Prostate gland (tissue), 2 donors: Measurements from ENCODE around the gene PRKD1. TPM values are rescaled to one million over a fixed set of nuclear protein-coding genes. Genes with fewer than 3 reads are reported as not detected.

Source experiments
- DNase-seq: peaks from one replicate; pipeline ENCODE4 v3.0.0-alpha.2; 2019; ENCODE audit warnings: low spot score
- H3K27ac ChIP-seq, 2 donors: fragments of 200-600 bp; sonication (generic); 2 replicates each; pipeline ENCODE4 v1.5.1; 2017 to 2019
- H3K27me3 ChIP-seq: fragments of 200-600 bp; sonication (generic); replicated peaks from 2 replicates; pipeline ENCODE4 v1.5.1; 2019; ENCODE audit not compliant: insufficient read depth
- H3K36me3 ChIP-seq, 2 donors: fragments of 200-600 bp; sonication (generic); 1 replicate in 1 of 2; 2 replicates in 1 of 2; pipeline versions ENCODE4 v1.5.1 to v1.8.1; 2017 to 2019
- H3K4me1 ChIP-seq: fragments of 200-600 bp; sonication (generic); replicated peaks from 2 replicates; pipeline ENCODE4 v1.5.1; 2019
- H3K4me3 ChIP-seq, 2 donors: fragments of 200-600 bp; sonication (generic); 2 replicates each; pipeline ENCODE4 v1.5.1; 2017 to 2019
- H3K9me3 ChIP-seq: fragments of 200-600 bp; sonication (generic); 2 replicates; pipeline ENCODE4 v1.5.1; 2017
- POLR2A ChIP-seq: fragments of 450-650 bp; IDR thresholded peaks from one replicate; pipeline ENCODE4 v1.6.1; 2016; ENCODE audit warnings: antibody characterized with exemption, mild to moderate bottlenecking
- POLR2AphosphoS5 ChIP-seq: sonication (generic); formaldehyde crosslinking; IDR thresholded peaks from one replicate; pipeline ENCODE4 v1.6.1; 2017; ENCODE audit warnings: antibody characterized with exemption
- WGBS: methylation state at CpG from one replicate; pipeline ENCODE4 v1.1.5; 2018; 5-methylcytosine and 5-hydroxymethylcytosine counted together
- intact Hi-C: fragments of 100-400 bp; cut with DNase I; formaldehyde crosslinking; loops from one replicate; pipeline ENCODE4 v1.14.2; 2022
- total RNA-seq, 2 donors: library from RNA; depleted of rRNA; stranded (reverse); fragments of >200 nt; gene quantifications; one replicate each; pipeline ENCODE4 v1.1.0, GENCODE V29; 2016
- TF ChIP-seq, protein P1 (sequence below), 4 experiments: fragments of 200-600 bp in 2 of 4; fragments of 450-650 bp in 2 of 4; sonication (generic) in 2 of 4; IDR thresholded peaks; 1 replicate in 3 of 4; 2 replicates in 1 of 4; pipeline ENCODE4 v1.5.1; 2016 to 2019; ENCODE audit warnings: antibody characterized with exemption in 4 of 4, mild to moderate bottlenecking in 2 of 4, moderate library complexity in 2 of 4

Gene PRKD1
- total RNA-seq, 2 donors from 2014 or later = 45.0 to 82.0 TPM

DNA sequence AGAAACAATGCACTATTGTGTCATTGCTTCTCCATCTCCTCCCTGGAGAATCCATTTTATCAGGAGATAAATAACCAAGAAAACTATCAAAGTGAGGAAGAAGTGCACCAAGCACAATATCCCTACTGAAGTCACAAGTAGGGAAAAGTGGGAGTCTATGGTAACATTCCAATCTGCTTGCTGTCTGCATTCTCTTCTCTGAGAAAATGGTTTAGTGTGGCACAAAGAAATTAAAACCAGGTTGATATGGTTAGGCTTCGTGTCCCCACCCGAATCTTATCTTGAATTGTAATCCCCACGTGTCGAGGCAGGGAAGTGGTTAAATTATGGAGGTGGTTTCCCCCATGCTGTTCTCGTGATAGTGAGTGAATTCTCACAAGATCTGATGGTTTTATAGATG lies 209.7 kb downstream of the PRKD1 start:
- Histone ChIP-seq H3K4me1 (no peaks in the 10 kb centered on the region), H3K36me3 (no peaks in the 10 kb centered on the region), H3K9me3 (no peaks in the 10 kb centered on the region), H3K27me3 (no peaks in the 10 kb centered on the region), H3K4me3 (no peak overlapping the region), H3K27ac (no peak overlapping the region)
- no peak for DNase-seq
- intact Hi-C loops = no loop called here
- TF ChIP-seq, protein P1, sequence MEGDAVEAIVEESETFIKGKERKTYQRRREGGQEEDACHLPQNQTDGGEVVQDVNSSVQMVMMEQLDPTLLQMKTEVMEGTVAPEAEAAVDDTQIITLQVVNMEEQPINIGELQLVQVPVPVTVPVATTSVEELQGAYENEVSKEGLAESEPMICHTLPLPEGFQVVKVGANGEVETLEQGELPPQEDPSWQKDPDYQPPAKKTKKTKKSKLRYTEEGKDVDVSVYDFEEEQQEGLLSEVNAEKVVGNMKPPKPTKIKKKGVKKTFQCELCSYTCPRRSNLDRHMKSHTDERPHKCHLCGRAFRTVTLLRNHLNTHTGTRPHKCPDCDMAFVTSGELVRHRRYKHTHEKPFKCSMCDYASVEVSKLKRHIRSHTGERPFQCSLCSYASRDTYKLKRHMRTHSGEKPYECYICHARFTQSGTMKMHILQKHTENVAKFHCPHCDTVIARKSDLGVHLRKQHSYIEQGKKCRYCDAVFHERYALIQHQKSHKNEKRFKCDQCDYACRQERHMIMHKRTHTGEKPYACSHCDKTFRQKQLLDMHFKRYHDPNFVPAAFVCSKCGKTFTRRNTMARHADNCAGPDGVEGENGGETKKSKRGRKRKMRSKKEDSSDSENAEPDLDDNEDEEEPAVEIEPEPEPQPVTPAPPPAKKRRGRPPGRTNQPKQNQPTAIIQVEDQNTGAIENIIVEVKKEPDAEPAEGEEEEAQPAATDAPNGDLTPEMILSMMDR (IDR thresholded peaks at IDR 0.05) = no peak
- TF ChIP-seq POLR2A (no peak), POLR2AphosphoS5 (no peak)
- 82% methylated on average over 5 of the region's 5 CpGs for WGBS

DNA sequence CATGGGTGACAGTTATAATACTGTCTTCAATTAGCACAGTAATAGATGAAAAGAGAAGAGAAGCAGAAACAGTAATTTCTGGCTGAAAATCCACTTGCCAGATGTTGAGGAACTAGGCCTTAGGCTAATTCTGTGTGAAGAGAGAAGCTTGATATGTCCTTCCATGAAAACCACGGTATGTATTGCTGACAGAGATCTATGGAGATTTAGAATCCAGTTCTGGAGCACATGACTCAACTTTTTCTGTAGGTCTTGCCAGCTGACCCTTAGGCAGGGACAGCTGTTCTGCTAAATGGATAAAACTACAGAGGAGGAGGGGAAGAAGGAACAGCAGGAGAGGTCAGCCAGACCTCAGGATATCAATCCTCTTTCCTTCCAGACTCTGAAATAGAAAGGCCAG lies 211.5 kb downstream of the PRKD1 start:
- Histone ChIP-seq H3K27ac (no peak overlapping the region), H3K4me3 (no peak overlapping the region), H3K36me3 (no peaks in the 10 kb centered on the region), H3K9me3 (no peaks in the 10 kb centered on the region), H3K4me1 (no peaks in the 10 kb centered on the region), H3K27me3 (no peaks in the 10 kb centered on the region)
- WGBS = 56% methylated on average over 1 of the region's 1 CpG
- TF ChIP-seq, protein P1 (IDR thresholded peaks at IDR 0.05) = no peak
- no peak for TF ChIP-seq POLR2A
- TF ChIP-seq POLR2AphosphoS5 = no peak
- intact Hi-C loops = no loop called here
- no peak for DNase-seq

DNA sequence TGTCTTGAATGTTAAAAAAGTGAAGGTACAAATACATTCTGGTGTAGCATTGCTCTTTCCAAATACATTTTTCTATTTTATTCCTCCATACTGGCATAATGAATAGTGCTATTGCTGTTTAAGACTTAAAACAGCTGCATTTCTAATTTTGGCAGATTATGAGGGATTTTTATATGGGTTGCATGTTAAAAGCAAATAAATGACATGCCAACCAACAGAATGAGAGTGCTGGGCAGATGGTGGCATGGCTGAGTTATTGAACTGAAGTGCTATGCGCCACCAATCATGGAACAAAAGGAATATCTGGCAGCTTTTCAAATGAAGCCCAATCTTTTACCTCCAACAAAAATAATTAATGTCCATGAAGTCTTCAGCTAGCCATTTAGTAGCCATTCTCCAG lies 215.0 kb downstream of the PRKD1 start:
- H3K27me3 ChIP-seq = no peaks in the 10 kb centered on the region
- no peaks in the 10 kb centered on the region for H3K9me3 ChIP-seq
- H3K27ac ChIP-seq = no peak overlapping the region
- no peak overlapping the region for H3K4me3 ChIP-seq
- WGBS = 94% methylated on average over 1 of the region's 1 CpG
- H3K4me1 ChIP-seq = no peaks in the 10 kb centered on the region
- intact Hi-C loops = no loop called here
- no peak for TF ChIP-seq POLR2AphosphoS5
- TF ChIP-seq, protein P1 (IDR thresholded peaks at IDR 0.05) = no peak
- TF ChIP-seq POLR2A = no peak
- no peaks in the 10 kb centered on the region for H3K36me3 ChIP-seq
- no peak for DNase-seq

DNA sequence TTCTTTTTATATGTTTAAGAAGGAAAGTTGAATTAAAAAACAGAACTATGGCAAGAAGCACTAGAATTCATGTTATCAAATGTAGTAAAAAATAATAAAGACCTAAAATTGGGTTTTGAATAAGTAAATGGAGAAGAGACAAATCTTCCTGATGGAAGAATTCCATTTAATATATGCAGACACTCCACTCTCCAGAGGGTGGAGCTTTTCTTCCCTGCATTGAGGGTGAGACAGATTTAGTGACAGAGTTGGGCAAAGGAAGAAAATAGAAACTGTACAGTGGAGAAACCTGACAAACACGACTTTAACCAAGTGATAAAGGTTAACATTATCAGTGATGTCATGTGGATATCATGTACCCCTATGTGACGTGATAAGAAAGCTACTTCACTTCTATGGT lies 217.6 kb downstream of the PRKD1 start:
- no peak for TF ChIP-seq POLR2AphosphoS5
- no peak for TF ChIP-seq POLR2A
- TF ChIP-seq, protein P1 (IDR thresholded peaks at IDR 0.05) = no peak
- no peak for DNase-seq
- WGBS = 69% methylated on average over 2 of the region's 2 CpGs
- intact Hi-C loops = no loop called here
- Histone ChIP-seq H3K4me1 (no peaks in the 10 kb centered on the region), H3K4me3 (no peak overlapping the region), H3K27me3 (no peaks in the 10 kb centered on the region), H3K27ac (no peak overlapping the region), H3K36me3 (no peaks in the 10 kb centered on the region), H3K9me3 (no peaks in the 10 kb centered on the region)

DNA sequence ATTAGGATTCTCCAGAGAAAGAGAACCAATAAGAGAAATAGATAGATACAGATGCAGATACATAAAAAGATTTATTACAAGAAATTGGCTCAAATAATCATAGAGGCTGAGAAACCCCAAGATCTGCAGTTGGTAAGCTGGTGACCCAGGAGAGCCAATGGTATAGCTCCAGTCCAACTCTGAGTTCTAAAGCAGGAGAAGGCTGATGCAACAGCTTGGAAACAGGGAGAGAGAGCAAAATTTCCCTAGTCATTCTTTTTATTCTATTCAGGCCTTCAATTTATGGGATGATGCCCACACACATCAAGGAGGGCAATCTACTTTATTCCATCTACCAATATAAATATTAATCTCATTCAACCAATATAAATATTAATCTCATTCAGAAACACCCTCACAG lies 218.2 kb downstream of the PRKD1 start:
- H3K4me1 ChIP-seq = no peaks in the 10 kb centered on the region
- TF ChIP-seq POLR2A = no peak
- TF ChIP-seq, protein P1 (IDR thresholded peaks at IDR 0.05) = no peak
- no peaks in the 10 kb centered on the region for H3K27me3 ChIP-seq
- intact Hi-C loops = no loop called here
- no peak overlapping the region for H3K4me3 ChIP-seq
- H3K9me3 ChIP-seq = no peaks in the 10 kb centered on the region
- H3K27ac ChIP-seq = no peak overlapping the region
- no peak for DNase-seq
- H3K36me3 ChIP-seq = no peaks in the 10 kb centered on the region
